ENCODE results near the gene SPSB2.

GRCh38 chr12:6851153-6851920 lies 21.8 kb downstream of the SPSB2 start, which contains the start of gene CDCA3:
- TF ChIP-seq CTCF (IDR thresholded peaks at IDR 0.05) = no peak
- no peak for TF ChIP-seq EZH2 (IDR thresholded peaks at IDR 0.05; ENCODE audit: borderline replicate concordance, insufficient read depth, low read depth, low read length, poor library complexity, severe bottlenecking)

All from B cell (primary cell).